ENCODE results near the gene FYCO1.

Gene FYCO1

GRCh38 chr3:45917146-45917898 is 78.3 kb downstream of the FYCO1 start:
- peaks cover 7% of the 10 kb centered on the region for H3K36me3 Mint-ChIP-seq
- H3K27ac Mint-ChIP-seq, result no peak overlapping the region
- peaks cover 1% of the 10 kb centered on the region for H3K27me3 Mint-ChIP-seq
- no peak overlapping the region for H3K4me3 Mint-ChIP-seq
- H3K4me1 Mint-ChIP-seq (ENCODE audit: low read depth), result peaks cover 31% of the 10 kb centered on the region
- H3K9me3 Mint-ChIP-seq (ENCODE audit: low read depth), result no peaks in the 10 kb centered on the region

GRCh38 chr3:45915518-45916231 is 79.9 kb downstream of the FYCO1 start:
- H3K4me1 Mint-ChIP-seq (ENCODE audit: low read depth), result peaks cover 22% of the 10 kb centered on the region
- no peaks in the 10 kb centered on the region for H3K9me3 Mint-ChIP-seq (ENCODE audit: low read depth)
- H3K4me3 Mint-ChIP-seq, result peak overlapping the region; percentile 70
- peaks cover 3% of the 10 kb centered on the region for H3K27me3 Mint-ChIP-seq
- peak overlapping the region; percentile 58 for H3K27ac Mint-ChIP-seq
- peaks cover 6% of the 10 kb centered on the region for H3K36me3 Mint-ChIP-seq

GRCh38 chr3:45915059-45915439 is 80.6 kb downstream of the FYCO1 start:
- peaks cover 5% of the 10 kb centered on the region for H3K27me3 Mint-ChIP-seq

GRCh38 chr3:45914362-45915058 is 81.1 kb downstream of the FYCO1 start:
- Mint-ChIP-seq H3K27ac (no peak overlapping the region), H3K27me3 (peaks cover 5% of the 10 kb centered on the region), H3K4me1 (ENCODE audit: low read depth) (peaks cover 22% of the 10 kb centered on the region), H3K4me3 (no peak overlapping the region), H3K9me3 (ENCODE audit: low read depth) (peaks cover 3% of the 10 kb centered on the region), H3K36me3 (peaks cover 9% of the 10 kb centered on the region)

More at GRCh38 chr3:45915059-45915439, 80.6 kb downstream of the FYCO1 start:
- Mint-ChIP-seq H3K4me3 (peak overlapping the region; percentile 70), H3K27ac (no peak overlapping the region), H3K4me1 (ENCODE audit: low read depth) (peaks cover 22% of the 10 kb centered on the region), H3K36me3 (peaks cover 7% of the 10 kb centered on the region), H3K9me3 (ENCODE audit: low read depth) (peaks cover 3% of the 10 kb centered on the region)

GRCh38 chr3:45912435-45912834 is 83.2 kb downstream of the FYCO1 start:
- no peak overlapping the region for H3K27ac Mint-ChIP-seq
- peaks cover 7% of the 10 kb centered on the region for H3K27me3 Mint-ChIP-seq

GRCh38 chr3:45911511-45912226 is 84.0 kb downstream of the FYCO1 start:
- Mint-ChIP-seq H3K4me3 (no peak overlapping the region), H3K27ac (no peak overlapping the region), H3K9me3 (ENCODE audit: low read depth) (peaks cover 3% of the 10 kb centered on the region), H3K4me1 (ENCODE audit: low read depth) (peaks cover 34% of the 10 kb centered on the region), H3K27me3 (peaks cover 7% of the 10 kb centered on the region), H3K36me3 (peaks cover 15% of the 10 kb centered on the region)

More at GRCh38 chr3:45912435-45912834, 83.2 kb downstream of the FYCO1 start:
- H3K36me3 Mint-ChIP-seq, result peaks cover 12% of the 10 kb centered on the region
- peaks cover 32% of the 10 kb centered on the region for H3K4me1 Mint-ChIP-seq (ENCODE audit: low read depth)
- H3K9me3 Mint-ChIP-seq (ENCODE audit: low read depth), result peaks cover 3% of the 10 kb centered on the region
- H3K4me3 Mint-ChIP-seq, result no peak overlapping the region

- Mint-ChIP-seq H3K4me1 (ENCODE audit: low read depth) (peaks cover 28% of the 10 kb centered on the region), H3K4me3 (no peak overlapping the region), H3K27ac (no peak overlapping the region), H3K9me3 (ENCODE audit: low read depth) (peaks cover 3% of the 10 kb centered on the region), H3K27me3 (peaks cover 7% of the 10 kb centered on the region), H3K36me3 (peaks cover 17% of the 10 kb centered on the region)
These were observed 84.7 kb downstream of the FYCO1 start for GRCh38 chr3:45910892-45911291.

- peaks cover 3% of the 10 kb centered on the region for H3K9me3 Mint-ChIP-seq (ENCODE audit: low read depth)
- peaks cover 24% of the 10 kb centered on the region for H3K36me3 Mint-ChIP-seq
- H3K4me1 Mint-ChIP-seq (ENCODE audit: low read depth), result peaks cover 18% of the 10 kb centered on the region
- no peak overlapping the region for H3K27ac Mint-ChIP-seq
- no peak overlapping the region for H3K4me3 Mint-ChIP-seq
- peaks cover 7% of the 10 kb centered on the region for H3K27me3 Mint-ChIP-seq
These were observed 86.1 kb downstream of the FYCO1 start for GRCh38 chr3:45909542-45909941.

- no peak overlapping the region for H3K27ac Mint-ChIP-seq
- H3K36me3 Mint-ChIP-seq, result peaks cover 25% of the 10 kb centered on the region
- no peak overlapping the region for H3K4me3 Mint-ChIP-seq
- peaks cover 16% of the 10 kb centered on the region for H3K4me1 Mint-ChIP-seq (ENCODE audit: low read depth)
- H3K27me3 Mint-ChIP-seq, result peaks cover 7% of the 10 kb centered on the region
- H3K9me3 Mint-ChIP-seq (ENCODE audit: low read depth), result peaks cover 3% of the 10 kb centered on the region
These were observed 86.9 kb downstream of the FYCO1 start for GRCh38 chr3:45908761-45909160.

- Mint-ChIP-seq H3K9me3 (ENCODE audit: low read depth) (peaks cover 3% of the 10 kb centered on the region), H3K27me3 (peaks cover 6% of the 10 kb centered on the region), H3K4me1 (ENCODE audit: low read depth) (peaks cover 16% of the 10 kb centered on the region), H3K4me3 (no peak overlapping the region), H3K36me3 (peaks cover 25% of the 10 kb centered on the region), H3K27ac (no peak overlapping the region)
These were observed 87.6 kb downstream of the FYCO1 start for GRCh38 chr3:45907769-45908705.

- Mint-ChIP-seq H3K4me1 (ENCODE audit: low read depth) (peaks cover 16% of the 10 kb centered on the region), H3K36me3 (peaks cover 22% of the 10 kb centered on the region), H3K4me3 (no peak overlapping the region), H3K27ac (no peak overlapping the region), H3K9me3 (ENCODE audit: low read depth) (peaks cover 3% of the 10 kb centered on the region), H3K27me3 (peaks cover 4% of the 10 kb centered on the region)
These were observed 88.8 kb downstream of the FYCO1 start for GRCh38 chr3:45906681-45907407.

GRCh38 chr3:45905755-45906154 is 89.9 kb downstream of the FYCO1 start:
- Mint-ChIP-seq H3K27me3 (peaks cover 4% of the 10 kb centered on the region), H3K36me3 (peaks cover 21% of the 10 kb centered on the region), H3K4me1 (ENCODE audit: low read depth) (peaks cover 16% of the 10 kb centered on the region), H3K4me3 (no peak overlapping the region), H3K9me3 (ENCODE audit: low read depth) (peaks cover 3% of the 10 kb centered on the region), H3K27ac (no peak overlapping the region)

GRCh38 chr3:45904931-45905330 is 90.7 kb downstream of the FYCO1 start:
- H3K27me3 Mint-ChIP-seq, result peaks cover 2% of the 10 kb centered on the region
- no peaks in the 10 kb centered on the region for H3K9me3 Mint-ChIP-seq (ENCODE audit: low read depth)
- peaks cover 16% of the 10 kb centered on the region for H3K4me1 Mint-ChIP-seq (ENCODE audit: low read depth)
- H3K27ac Mint-ChIP-seq, result no peak overlapping the region
- peaks cover 16% of the 10 kb centered on the region for H3K36me3 Mint-ChIP-seq
- no peak overlapping the region for H3K4me3 Mint-ChIP-seq

All from activated naive CD8-positive, alpha-beta T cell (primary cell).